Measurements from ENCODE around the gene CRCP.

DNA sequence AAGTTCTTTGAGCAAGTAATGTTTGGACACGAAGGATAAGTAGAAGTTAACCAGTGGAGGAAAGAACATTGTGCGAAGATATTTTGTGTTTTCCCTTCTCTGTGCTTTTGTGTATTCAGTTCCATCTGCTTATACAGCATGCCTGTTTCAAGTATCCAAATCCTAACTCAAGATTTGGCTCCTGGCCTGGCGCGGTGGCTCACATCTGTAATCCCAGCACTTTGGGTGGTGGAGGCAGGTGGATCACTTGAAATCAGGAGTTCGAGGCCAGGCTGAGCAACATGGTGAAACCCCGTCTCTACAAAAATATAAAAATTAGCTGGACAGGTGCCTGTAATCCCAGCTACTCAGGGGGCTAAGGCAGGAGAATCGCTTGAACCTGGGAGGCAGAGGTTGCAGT is 49.7 kb downstream of the CRCP start:
- TF ChIP-seq, protein P1, sequence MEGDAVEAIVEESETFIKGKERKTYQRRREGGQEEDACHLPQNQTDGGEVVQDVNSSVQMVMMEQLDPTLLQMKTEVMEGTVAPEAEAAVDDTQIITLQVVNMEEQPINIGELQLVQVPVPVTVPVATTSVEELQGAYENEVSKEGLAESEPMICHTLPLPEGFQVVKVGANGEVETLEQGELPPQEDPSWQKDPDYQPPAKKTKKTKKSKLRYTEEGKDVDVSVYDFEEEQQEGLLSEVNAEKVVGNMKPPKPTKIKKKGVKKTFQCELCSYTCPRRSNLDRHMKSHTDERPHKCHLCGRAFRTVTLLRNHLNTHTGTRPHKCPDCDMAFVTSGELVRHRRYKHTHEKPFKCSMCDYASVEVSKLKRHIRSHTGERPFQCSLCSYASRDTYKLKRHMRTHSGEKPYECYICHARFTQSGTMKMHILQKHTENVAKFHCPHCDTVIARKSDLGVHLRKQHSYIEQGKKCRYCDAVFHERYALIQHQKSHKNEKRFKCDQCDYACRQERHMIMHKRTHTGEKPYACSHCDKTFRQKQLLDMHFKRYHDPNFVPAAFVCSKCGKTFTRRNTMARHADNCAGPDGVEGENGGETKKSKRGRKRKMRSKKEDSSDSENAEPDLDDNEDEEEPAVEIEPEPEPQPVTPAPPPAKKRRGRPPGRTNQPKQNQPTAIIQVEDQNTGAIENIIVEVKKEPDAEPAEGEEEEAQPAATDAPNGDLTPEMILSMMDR (IDR thresholded peaks at IDR 0.05): no peak
- no peak for TF ChIP-seq ZFX (IDR thresholded peaks at IDR 0.05; ENCODE audit: borderline replicate concordance)
